HUES64 (cell line): ENCODE data around the gene UBTD1.
A peak's percentile ranks its signal among the peaks of the same experiment; 100 is the strongest.

Experiments used
- H3K27ac ChIP-seq: 2 replicates; pipeline ENCODE4 v1.7.0; 2013; ENCODE audit warnings: low read depth, low read length, inconsistent platforms
- H3K27me3 ChIP-seq: 2 replicates; pipeline ENCODE4 v1.6.1; 2013; ENCODE audit warnings: mild to moderate bottlenecking, low read length; ENCODE audit not compliant: insufficient read depth
- H3K36me3 ChIP-seq: 2 replicates; pipeline ENCODE4 v1.6.1; 2013; ENCODE audit warnings: mild to moderate bottlenecking, low read length; ENCODE audit not compliant: insufficient read depth
- H3K4me1 ChIP-seq: 2 replicates; pipeline ENCODE4 v1.6.1; 2013; ENCODE audit warnings: mild to moderate bottlenecking, low read length, moderate library complexity; ENCODE audit not compliant: insufficient read depth
- H3K4me3 ChIP-seq: 2 replicates; pipeline ENCODE4 v1.5.1; 2013; ENCODE audit warnings: mild to moderate bottlenecking, low read length, moderate library complexity
- H3K9ac ChIP-seq: 2 replicates; pipeline ENCODE4 v1.6.1; 2013; ENCODE audit warnings: mild to moderate bottlenecking, low read depth, low read length
- H3K9me3 ChIP-seq: 2 replicates; pipeline ENCODE4 v1.6.1; 2013; ENCODE audit warnings: low read depth, low read length; ENCODE audit not compliant: insufficient read depth
- WGBS: fragments of 150-250, 120-280 bp; methylation state at CpG from one replicate; pipeline ENCODE4 v1.1.7; 2013; ENCODE audit warnings: missing lambda C conversion rate; 5-methylcytosine and 5-hydroxymethylcytosine counted together

Gene UBTD1

GRCh38 chr10:97500297-97500575 is 1.5 kb downstream of the UBTD1 start:
- H3K9ac ChIP-seq: no peak overlapping the region; the same call in 1 of the 2 replicates
- H3K4me3 ChIP-seq: peak overlapping the region; percentile 77
- H3K36me3 ChIP-seq: no peaks in the 10 kb centered on the region
- 72% methylated on average over 2 of the region's 2 CpGs for WGBS
- H3K9me3 ChIP-seq: no peaks in the 10 kb centered on the region
- H3K27ac ChIP-seq: no peak overlapping the region
- H3K27me3 ChIP-seq: peaks cover 24% of the 10 kb centered on the region
- H3K4me1 ChIP-seq: peaks cover 27% of the 10 kb centered on the region; the same call in 1 of the 2 replicates

DNA sequence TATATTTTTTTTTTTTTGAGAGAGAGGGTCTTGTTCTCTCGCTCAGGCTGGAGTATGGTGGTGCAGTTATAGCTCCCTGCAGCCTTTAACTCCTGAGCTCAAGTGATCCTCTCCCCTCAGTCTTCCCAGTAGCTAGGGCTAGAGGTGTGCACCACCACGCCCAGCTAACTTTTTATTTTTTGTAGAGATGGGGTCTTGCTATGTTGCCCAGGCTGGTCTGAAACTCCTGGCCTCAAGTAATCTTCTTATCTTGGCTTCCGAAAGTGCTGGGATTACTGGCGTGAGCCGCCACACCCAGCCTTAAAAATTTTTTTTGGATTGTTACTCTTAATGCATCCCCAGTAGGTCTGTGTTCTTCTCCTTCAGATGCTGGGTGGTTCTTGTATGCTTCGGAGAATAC is 4.2 kb downstream of the UBTD1 start:
- no peak overlapping the region for H3K4me3 ChIP-seq
- no peak overlapping the region for H3K27ac ChIP-seq
- peaks cover 24% of the 10 kb centered on the region for H3K27me3 ChIP-seq
- peaks cover 9% of the 10 kb centered on the region for H3K4me1 ChIP-seq
- no peaks in the 10 kb centered on the region for H3K36me3 ChIP-seq
- H3K9ac ChIP-seq: no peak overlapping the region
- no peaks in the 10 kb centered on the region for H3K9me3 ChIP-seq
- over 99% methylated on average over 4 of the region's 6 CpGs for WGBS

DNA sequence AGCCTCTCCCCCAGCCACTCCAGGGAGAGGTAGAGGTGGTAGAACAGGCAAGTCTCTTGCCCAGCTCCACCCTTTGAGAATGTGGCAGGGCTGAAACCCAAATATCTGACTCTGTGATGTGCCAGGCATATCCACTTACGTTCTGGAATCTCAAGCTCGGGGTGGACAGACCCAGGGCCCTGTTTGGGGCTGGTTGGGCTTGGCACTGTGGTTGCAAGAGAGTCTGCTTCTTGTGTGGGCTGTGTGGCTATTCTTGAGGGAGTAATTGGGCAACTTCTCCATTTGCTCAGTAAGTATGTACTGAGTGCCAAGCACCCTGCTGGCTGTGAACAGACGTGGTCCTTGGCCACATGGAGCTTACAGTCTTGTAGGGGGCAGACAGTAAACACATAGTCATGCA is 4.7 kb downstream of the UBTD1 start:
- no peaks in the 10 kb centered on the region for H3K9me3 ChIP-seq
- H3K4me3 ChIP-seq: no peak overlapping the region
- peaks cover 24% of the 10 kb centered on the region for H3K27me3 ChIP-seq
- peaks cover 13% of the 10 kb centered on the region for H3K4me1 ChIP-seq
- H3K36me3 ChIP-seq: no peaks in the 10 kb centered on the region
- WGBS: 93% methylated on average over 3 of the region's 3 CpGs
- H3K27ac ChIP-seq: no peak overlapping the region
- H3K9ac ChIP-seq: no peak overlapping the region

- H3K27me3 ChIP-seq: peaks cover 13% of the 10 kb centered on the region
- no peak overlapping the region for H3K4me3 ChIP-seq
- H3K36me3 ChIP-seq: no peaks in the 10 kb centered on the region
- no peak overlapping the region for H3K9ac ChIP-seq
- WGBS: no CpG with 5 or more reads among the region's 1 CpG
- H3K27ac ChIP-seq: no peak overlapping the region
- H3K9me3 ChIP-seq: no peaks in the 10 kb centered on the region
- H3K4me1 ChIP-seq: peaks cover 15% of the 10 kb centered on the region
Measured at GRCh38 chr10:97505152-97505551, 6.4 kb downstream of the UBTD1 start.

DNA sequence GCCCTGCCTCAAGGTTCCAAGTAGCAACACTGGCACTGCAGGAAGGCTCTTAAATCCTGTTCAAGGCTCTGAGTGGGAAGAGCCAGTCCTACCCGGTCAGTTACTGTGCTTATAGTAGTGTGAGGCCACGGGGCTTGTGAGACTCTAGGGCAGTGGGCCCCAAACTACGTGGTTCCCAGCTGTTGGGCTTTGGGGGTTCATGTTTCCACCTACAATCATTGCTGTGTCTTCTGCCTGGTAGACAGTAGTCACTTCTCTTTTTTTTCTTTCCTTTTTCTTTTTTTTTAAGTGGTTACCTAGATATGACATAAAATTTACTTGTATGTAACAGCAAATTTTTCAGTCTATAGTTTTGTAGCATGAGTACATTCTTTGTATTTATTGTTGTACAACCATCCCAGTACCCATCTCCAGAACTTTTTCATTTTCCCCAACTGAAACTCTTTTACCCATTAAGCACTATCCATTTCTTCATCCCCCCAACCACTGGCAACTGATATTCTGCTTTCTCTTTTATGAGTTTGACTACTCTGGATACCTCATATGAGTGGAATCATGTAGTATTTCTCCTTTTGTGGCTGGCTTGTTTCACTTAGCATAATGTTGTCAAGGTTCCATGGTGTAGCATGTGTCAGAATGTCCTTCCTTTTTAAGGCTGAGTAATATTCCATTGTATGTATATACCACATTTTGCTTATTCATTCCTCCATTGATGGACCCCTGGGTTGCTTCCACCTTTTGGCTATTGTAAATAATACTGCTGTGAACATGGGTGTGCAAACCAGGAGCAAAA is 7.7 kb downstream of the UBTD1 start:
- no peaks in the 10 kb centered on the region for H3K36me3 ChIP-seq
- no peak overlapping the region for H3K9ac ChIP-seq
- peaks cover 12% of the 10 kb centered on the region; the same call in 1 of the 2 replicates for H3K4me1 ChIP-seq
- no peak overlapping the region for H3K4me3 ChIP-seq
- no peak overlapping the region for H3K27ac ChIP-seq
- peaks cover 3% of the 10 kb centered on the region; the same call in 1 of the 2 replicates for H3K27me3 ChIP-seq
- 84% methylated on average over 3 of the region's 3 CpGs for WGBS
- H3K9me3 ChIP-seq: no peaks in the 10 kb centered on the region

- WGBS: 58% methylated on average over 1 of the region's 1 CpG
- no peaks in the 10 kb centered on the region for H3K36me3 ChIP-seq
- H3K9ac ChIP-seq: no peak overlapping the region
- no peak overlapping the region for H3K4me3 ChIP-seq
- H3K4me1 ChIP-seq: peaks cover 15% of the 10 kb centered on the region
- H3K27ac ChIP-seq: peak overlapping the region; percentile 41; the same call in 1 of the 2 replicates
- no peaks in the 10 kb centered on the region for H3K9me3 ChIP-seq
- H3K27me3 ChIP-seq: no peaks in the 10 kb centered on the region
Measured at GRCh38 chr10:97508342-97508741, 9.6 kb downstream of the UBTD1 start.

DNA sequence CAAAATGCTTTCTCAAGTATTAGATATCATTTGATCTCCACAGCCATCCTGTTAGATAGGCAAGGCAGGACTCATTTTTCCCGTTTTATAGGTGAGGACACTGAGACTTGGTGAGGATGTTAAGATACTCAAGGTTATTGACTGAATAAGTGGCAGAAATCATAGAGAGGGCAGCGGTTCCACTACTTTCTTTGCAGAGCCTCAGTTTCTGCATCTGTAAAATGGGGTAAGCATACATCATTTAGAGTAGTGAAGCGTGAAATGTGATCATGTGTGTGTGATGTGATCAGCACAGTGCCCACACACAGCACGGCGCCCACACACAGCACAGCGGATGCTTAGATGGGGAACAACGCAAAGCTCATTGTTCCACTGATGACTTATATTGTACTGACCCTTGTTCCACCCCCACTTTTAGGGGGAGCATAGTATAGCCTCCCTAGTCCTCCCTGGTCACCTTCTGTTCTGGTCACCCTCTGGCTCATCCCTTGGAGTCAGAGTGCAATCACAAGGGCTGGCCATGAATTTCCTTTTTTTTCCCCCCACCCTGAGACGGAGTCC is 10.5 kb downstream of the UBTD1 start:
- H3K27me3 ChIP-seq: no peaks in the 10 kb centered on the region
- 96% methylated on average over 8 of the region's 8 CpGs for WGBS
- H3K4me3 ChIP-seq: no peak overlapping the region
- H3K9ac ChIP-seq: no peak overlapping the region
- H3K9me3 ChIP-seq: no peaks in the 10 kb centered on the region
- H3K36me3 ChIP-seq: no peaks in the 10 kb centered on the region
- H3K27ac ChIP-seq: no peak overlapping the region
- peaks cover 15% of the 10 kb centered on the region for H3K4me1 ChIP-seq

DNA sequence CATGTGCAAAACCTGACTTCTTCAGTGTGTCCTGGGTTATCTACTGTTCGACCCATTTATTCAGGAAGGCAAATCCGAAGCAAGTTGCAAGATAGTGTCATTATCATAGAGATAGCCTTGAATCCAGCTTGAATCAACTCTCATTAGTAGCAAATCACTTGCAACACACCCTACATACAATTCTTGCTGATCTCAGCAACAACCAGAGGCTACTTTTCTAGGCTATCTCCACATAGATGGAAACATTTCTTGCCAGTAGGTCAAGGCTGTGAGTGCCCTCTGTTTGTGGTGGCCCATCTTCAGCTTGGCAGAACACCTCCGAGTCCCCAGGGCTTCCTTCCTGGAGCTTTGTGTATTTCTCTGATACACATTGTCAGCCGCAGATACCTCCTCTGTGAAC is 12.0 kb downstream of the UBTD1 start:
- no peak overlapping the region for H3K27ac ChIP-seq
- no peaks in the 10 kb centered on the region for H3K36me3 ChIP-seq
- no peaks in the 10 kb centered on the region for H3K27me3 ChIP-seq
- H3K9ac ChIP-seq: no peak overlapping the region
- WGBS: 95% methylated on average over 4 of the region's 4 CpGs
- H3K4me3 ChIP-seq: no peak overlapping the region
- H3K4me1 ChIP-seq: peaks cover 15% of the 10 kb centered on the region
- no peaks in the 10 kb centered on the region for H3K9me3 ChIP-seq

GRCh38 chr10:97511711-97512440 is 13.2 kb downstream of the UBTD1 start:
- Histone ChIP-seq H3K4me1 (peaks cover 15% of the 10 kb centered on the region), H3K27ac (no peak overlapping the region), H3K36me3 (no peaks in the 10 kb centered on the region), H3K27me3 (no peaks in the 10 kb centered on the region), H3K9ac (no peak overlapping the region), H3K4me3 (no peak overlapping the region), H3K9me3 (no peaks in the 10 kb centered on the region)
- 97% methylated on average over 2 of the region's 3 CpGs for whole genome bisulfite sequencing

DNA sequence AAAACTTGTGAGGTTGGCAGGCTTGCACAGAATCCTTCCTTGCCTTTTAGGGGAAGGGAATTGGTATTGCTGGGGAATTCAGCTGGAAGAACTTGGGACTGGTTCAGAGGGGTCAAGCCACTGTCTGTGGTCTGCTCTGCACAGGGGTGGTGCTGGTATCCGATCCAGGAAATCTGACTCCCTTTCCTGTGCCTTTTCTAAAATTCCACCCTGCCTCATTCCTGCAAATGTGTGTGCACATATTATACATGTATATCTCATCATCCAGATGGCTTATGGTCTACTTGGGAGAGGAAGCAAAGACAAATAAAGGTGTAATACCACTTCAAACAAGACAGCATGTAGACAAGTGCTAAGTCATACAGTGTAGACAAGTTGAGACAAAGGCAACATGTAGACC is 14.3 kb downstream of the UBTD1 start:
- Histone ChIP-seq H3K9me3 (no peaks in the 10 kb centered on the region), H3K27ac (no peak overlapping the region), H3K36me3 (no peaks in the 10 kb centered on the region), H3K27me3 (no peaks in the 10 kb centered on the region), H3K4me1 (peaks cover 14% of the 10 kb centered on the region), H3K9ac (no peak overlapping the region), H3K4me3 (no peak overlapping the region)
- 75% methylated on average over 1 of the region's 1 CpG for WGBS

- no peaks in the 10 kb centered on the region for H3K36me3 ChIP-seq
- 89% methylated on average over 10 of the region's 10 CpGs for whole genome bisulfite sequencing
- H3K9me3 ChIP-seq: no peaks in the 10 kb centered on the region
- H3K27me3 ChIP-seq: no peaks in the 10 kb centered on the region
- H3K9ac ChIP-seq: no peak overlapping the region
- peaks cover 17% of the 10 kb centered on the region; the same call in 1 of the 2 replicates for H3K4me1 ChIP-seq
- no peak overlapping the region for H3K27ac ChIP-seq
- no peak overlapping the region for H3K4me3 ChIP-seq
Measured at GRCh38 chr10:97514344-97514743, 15.6 kb downstream of the UBTD1 start.
